HuH-7.5 (cell line): ENCODE data around the gene CD163L1.
"Not testable (repeated sequence)": the region's sequence is repeated elsewhere in the genome, so short reads cannot be mapped to it uniquely, and the experiment has no call there.

Experiments used
- DNase-seq: peaks from one replicate; pipeline ENCODE4 v3.0.0; 2011; ENCODE audit warnings: low spot score

CD163L1 gene

GRCh38 chr12:7444076-7444475 lies at the start of gene CD163L1:
Gene CD163L1 (minus strand): TSS chr12:7444153. CDS start chr12:7444127, 26 bp downstream.
- no peak for DNase-seq

GRCh38 chr12:7493006-7493405 lies 49.1 kb upstream of the CD163L1 start:
- DNase-seq = no peak

GRCh38 chr12:7486512-7486911 lies 42.6 kb upstream of the CD163L1 start:
- no peak for DNase-seq

- DNase-seq = no peak
Measured at GRCh38 chr12:7485095-7485494, 41.1 kb upstream of the CD163L1 start.

GRCh38 chr12:7483343-7483742 lies 39.4 kb upstream of the CD163L1 start:
- no peak for DNase-seq

GRCh38 chr12:7479771-7480170 lies 35.8 kb upstream of the CD163L1 start:
- DNase-seq = no peak

GRCh38 chr12:7472060-7472459 lies 28.1 kb upstream of the CD163L1 start:
- DNase-seq = no peak

- DNase-seq = no peak
Measured at GRCh38 chr12:7460375-7461259, 16.7 kb upstream of the CD163L1 start.

GRCh38 chr12:7459973-7460372 lies 16.0 kb upstream of the CD163L1 start:
- no peak for DNase-seq

- no peak for DNase-seq
Measured at GRCh38 chr12:7451756-7452155, 7.8 kb upstream of the CD163L1 start.

GRCh38 chr12:7450667-7451066 lies 6.7 kb upstream of the CD163L1 start:
- no peak for DNase-seq

- no peak for DNase-seq
Measured at GRCh38 chr12:7448099-7448498, 4.1 kb upstream of the CD163L1 start.

- no peak for DNase-seq
Measured at GRCh38 chr12:7444537-7444936, 584 bp upstream of the CD163L1 start.

GRCh38 chr12:7441216-7441615 lies 2.7 kb downstream of the CD163L1 start:
- DNase-seq = no peak

- no peak for DNase-seq
Measured at GRCh38 chr12:7439579-7440505, 4.1 kb downstream of the CD163L1 start.

GRCh38 chr12:7438291-7438995 lies 5.5 kb downstream of the CD163L1 start:
- DNase-seq = not testable (repeated sequence)

GRCh38 chr12:7437494-7437893 lies 6.5 kb downstream of the CD163L1 start:
- not testable (repeated sequence) for DNase-seq

- no peak for DNase-seq
Measured at GRCh38 chr12:7434670-7435069, 9.3 kb downstream of the CD163L1 start.

GRCh38 chr12:7433276-7433822 lies 10.6 kb downstream of the CD163L1 start:
- DNase-seq = no peak

- DNase-seq = no peak
Measured at GRCh38 chr12:7431993-7432685, 11.8 kb downstream of the CD163L1 start.

- DNase-seq = no peak
Measured at GRCh38 chr12:7411343-7411742, 32.6 kb downstream of the CD163L1 start.
